Ascending aorta (tissue), 2 donors: ENCODE results near the gene ZNF292. TPM values are rescaled to one million over a fixed set of nuclear protein-coding genes. Genes with fewer than 3 reads are reported as not detected.
"Not testable (repeated sequence)": the region's sequence is repeated elsewhere in the genome, so short reads cannot be mapped to it uniquely, and the experiment has no call there.

Source experiments
- DNase-seq, 2 donors: peaks; one replicate each; pipeline ENCODE4 v3.0.0-alpha.2; 2019; ENCODE audit warnings: low spot score in 2 of 2
- H3K27ac ChIP-seq, 2 donors: fragments of 200-600 bp; sonication (generic); one replicate each; pipeline ENCODE4 v1.5.1; 2016 to 2017; ENCODE audit warnings: mild to moderate bottlenecking in 1 of 2
- H3K27me3 ChIP-seq: fragments of 200-600 bp; sonication (generic); one replicate; pipeline ENCODE4 v1.5.1; 2017
- H3K36me3 ChIP-seq, 2 donors: fragments of 200-600 bp; sonication (generic); one replicate each; pipeline ENCODE4 v1.5.1; 2016
- H3K4me1 ChIP-seq, 2 donors: fragments of 200-600 bp; sonication (generic); one replicate each; pipeline ENCODE4 v1.5.1; 2016 to 2017; ENCODE audit warnings: mild to moderate bottlenecking in 1 of 2
- H3K4me3 ChIP-seq, 2 donors: fragments of 200-600 bp; sonication (generic); one replicate each; pipeline ENCODE4 v1.5.1; 2016 to 2017; ENCODE audit warnings: mild to moderate bottlenecking in 1 of 2
- H3K9me3 ChIP-seq, 2 donors: fragments of 200-600 bp; sonication (generic); one replicate each; pipeline ENCODE4 v1.5.1; 2016
- CTCF ChIP-seq, 3 experiments: fragments of 200-600 bp in 2 of 3; fragments of 450-650 bp in 1 of 3; sonication (generic) in 2 of 3; IDR thresholded peaks; one replicate each; pipeline ENCODE4 v1.5.1; 2016 to 2019; ENCODE audit warnings: antibody characterized with exemption in 3 of 3, mild to moderate bottlenecking in 1 of 3, moderate library complexity in 1 of 3
- intact Hi-C: fragments of 100-400 bp; cut with DNase I; formaldehyde crosslinking; loops from one replicate; pipeline ENCODE4 v1.15.1; 2023
- total RNA-seq: library from RNA; depleted of rRNA; stranded (reverse); fragments of >200 nt; gene quantifications from one replicate; pipeline ENCODE4 v1.1.0, GENCODE V29; 2016

ZNF292 gene
- total RNA-seq, 1 donor from 2014 or later = 19.1 TPM

- no peaks in the 10 kb centered on the region for H3K27me3 ChIP-seq
- H3K9me3 ChIP-seq = no peaks in the 10 kb centered on the region
- no peak for TF ChIP-seq CTCF (IDR thresholded peaks at IDR 0.05)
- no peak for DNase-seq
- H3K4me1 ChIP-seq = peaks cover 0 to 12% of the 10 kb centered on the region in 2 donors
- H3K4me3 ChIP-seq = peak overlapping the region; percentile 59 to 94
- H3K27ac ChIP-seq = peak overlapping the region; percentile 93 to 97
- intact Hi-C loops = loop anchor here (5.0 to 10.0 kb wide), 3 partner anchors 170 to 550 kb away; partner anchors contain the start of genes AKIRIN2, ORC3 and SMIM8
- H3K36me3 ChIP-seq = no peaks in the 10 kb centered on the region
Measured at GRCh38 chr6:87152526-87152955, 2.8 kb upstream of the ZNF292 start.

GRCh38 chr6:87154641-87154992, 748 bp upstream of the ZNF292 start:
- Histone ChIP-seq H3K27ac (peak overlapping the region; percentile 93 to 95), H3K4me3 (peak overlapping the region; percentile 80 to 94), H3K27me3 (no peaks in the 10 kb centered on the region), H3K36me3 (no peaks in the 10 kb centered on the region), H3K9me3 (no peaks in the 10 kb centered on the region), H3K4me1 (peaks cover 0 to 12% of the 10 kb centered on the region in 2 donors)
- no peak for TF ChIP-seq CTCF (IDR thresholded peaks at IDR 0.05)
- intact Hi-C loops = loop anchor here (2.0 to 10.0 kb wide), 4 partner anchors 168 to 548 kb away; partner anchors contain the start of genes AKIRIN2, ORC3 and SMIM8
- DNase-seq = no peak

GRCh38 chr6:87155842-87156815, 764 bp downstream of the ZNF292 start:
- H3K27me3 ChIP-seq = no peaks in the 10 kb centered on the region
- H3K27ac ChIP-seq = peak overlapping the region; percentile 93 to 95
- DNase-seq = peak in 1 of 2 donors; percentile 72
- H3K4me1 ChIP-seq = peaks cover 0 to 13% of the 10 kb centered on the region in 2 donors
- H3K4me3 ChIP-seq = peak overlapping the region; percentile 80 to 94
- intact Hi-C loops = loop anchor here (1.0 to 10.0 kb wide), 4 partner anchors 253 to 1478 kb away; partner anchors contain the start of genes ORC3 and SLC35A1
- H3K9me3 ChIP-seq = no peaks in the 10 kb centered on the region
- no peaks in the 10 kb centered on the region for H3K36me3 ChIP-seq
- no peak for TF ChIP-seq CTCF (IDR thresholded peaks at IDR 0.05)

GRCh38 chr6:87157596-87157995, 2.2 kb downstream of the ZNF292 start:
- not testable (repeated sequence) for H3K36me3 ChIP-seq, H3K27ac ChIP-seq, DNase-seq, H3K27me3 ChIP-seq, H3K9me3 ChIP-seq
- Histone ChIP-seq H3K4me3 (peak overlapping the region; percentile 14 to 94), H3K4me1 (peaks cover 0 to 18% of the 10 kb centered on the region in 2 donors)
- intact Hi-C loops = loop anchor here (5.0 to 10.0 kb wide), 2 partner anchors 315 to 437 kb away; partner anchors contain the start of genes ORC3 and SLC35A1

- no peaks in the 10 kb centered on the region for H3K9me3 ChIP-seq
Measured at GRCh38 chr6:87161299-87161698, 5.9 kb downstream of the ZNF292 start.

More at GRCh38 chr6:87161299-87161698, 5.9 kb downstream of the ZNF292 start:
- H3K27ac ChIP-seq = no peak overlapping the region
- DNase-seq = no peak
- H3K4me1 ChIP-seq = peaks cover 0 to 7% of the 10 kb centered on the region in 2 donors
- intact Hi-C loops = no loop called here
- H3K36me3 ChIP-seq = no peaks in the 10 kb centered on the region
- H3K27me3 ChIP-seq = no peaks in the 10 kb centered on the region
- H3K4me3 ChIP-seq = no peak overlapping the region
- no peak for TF ChIP-seq CTCF (IDR thresholded peaks at IDR 0.05)
